GM21367 (cell line): ENCODE results near the gene TEAD1.

ENCODE experiments used
- ATAC-seq: cut with Tn5 transposase; IDR thresholded peaks from one replicate; pipeline ENCODE4 v1.9.1; 2021; ENCODE audit not compliant: unreplicated experiment

TEAD1 gene

DNA sequence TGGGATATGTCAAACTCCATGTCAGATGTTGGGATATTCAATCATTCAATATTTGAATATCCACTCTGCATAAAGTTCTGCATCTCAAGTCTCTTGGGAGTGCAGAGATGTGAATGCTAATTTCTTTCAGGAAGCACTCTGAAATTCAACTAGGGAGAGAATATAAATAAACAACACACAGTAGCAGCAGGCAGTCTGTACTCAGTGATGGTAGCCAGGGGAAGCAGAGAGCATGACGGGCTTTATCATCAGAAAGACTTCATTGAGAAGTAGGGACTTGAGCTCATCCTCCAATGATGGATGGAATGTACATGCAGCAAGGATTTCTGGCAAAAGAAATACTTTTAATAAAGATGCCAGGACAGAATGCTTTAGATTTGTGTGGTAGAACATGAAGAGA is 9.8 kb upstream of the TEAD1 start:
- no peak for ATAC-seq

DNA sequence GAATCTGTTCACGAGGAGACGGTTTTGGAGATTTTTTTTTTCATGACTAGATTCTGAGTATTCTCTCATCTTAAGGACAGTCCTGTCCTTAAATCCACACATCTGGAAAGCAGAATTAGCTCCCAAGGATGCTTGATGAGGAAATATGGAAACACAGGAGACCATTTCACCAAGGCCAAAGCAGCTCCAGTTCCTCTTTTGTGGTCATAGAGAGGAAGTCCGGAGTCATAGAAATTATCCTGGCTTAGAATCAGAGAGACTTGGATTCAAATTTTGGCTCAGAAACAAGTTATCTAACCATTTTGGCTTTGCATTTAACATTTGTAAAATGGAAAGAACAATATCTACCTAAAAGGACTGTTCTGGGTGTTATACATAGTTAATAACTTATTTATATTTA is 7.3 kb upstream of the TEAD1 start:
- ATAC-seq, result no peak

DNA sequence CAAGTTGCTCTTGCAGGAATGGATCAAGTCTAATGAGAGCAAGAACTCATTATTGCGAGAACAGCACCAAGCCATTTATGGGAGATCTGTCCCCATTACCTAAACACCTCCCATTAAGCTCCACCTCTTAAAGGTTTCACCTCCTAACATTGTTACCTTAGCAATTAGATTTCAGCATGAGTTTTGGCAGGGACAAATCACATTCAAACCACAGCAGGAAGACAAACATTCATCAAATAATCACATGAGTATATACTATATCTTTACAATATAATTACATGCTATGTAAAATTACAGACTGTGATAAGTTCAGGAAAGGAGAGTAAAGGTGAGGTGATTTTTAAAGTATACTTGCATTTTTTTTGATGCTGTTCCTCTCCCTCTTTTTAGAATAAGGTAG is 6.6 kb upstream of the TEAD1 start:
- ATAC-seq, result no peak

DNA sequence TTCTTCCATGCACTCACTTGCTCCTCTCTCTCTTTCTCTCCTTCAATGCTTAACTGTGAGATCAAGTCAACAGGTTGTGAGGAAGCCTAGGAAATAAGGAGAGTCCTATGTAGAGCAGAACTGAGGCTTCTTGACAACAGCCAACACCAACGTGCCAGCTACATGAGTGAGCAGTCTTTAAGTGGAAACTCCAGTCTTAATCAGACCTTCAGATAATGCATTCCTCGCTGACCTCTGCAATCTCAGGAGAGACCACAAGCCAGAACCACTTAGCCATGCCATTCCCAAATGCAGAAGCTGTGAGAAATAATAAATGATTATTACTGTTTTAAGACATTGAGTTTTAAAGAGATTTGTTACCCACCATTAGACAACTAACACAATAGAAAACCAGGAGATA is 6.1 kb upstream of the TEAD1 start:
- ATAC-seq, result no peak

DNA sequence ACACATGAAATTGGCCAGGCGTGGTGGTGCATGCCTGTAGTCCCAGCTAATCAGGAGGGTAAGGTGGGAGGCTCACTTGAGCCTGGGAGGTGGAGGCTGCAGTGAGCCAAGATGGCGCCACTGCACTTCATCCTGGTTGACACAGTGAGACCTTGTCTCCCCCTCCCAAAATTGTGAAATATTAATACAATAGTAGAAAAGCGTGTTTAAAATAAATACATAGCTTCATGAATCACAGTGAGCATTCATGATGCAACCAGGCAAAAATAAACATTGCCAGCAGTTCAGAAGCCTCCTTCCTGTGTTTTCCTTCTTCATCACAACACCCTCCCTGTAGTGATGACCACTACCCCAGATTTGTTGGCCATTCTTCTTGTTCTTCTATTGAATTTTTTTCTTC is 4.3 kb upstream of the TEAD1 start:
- no peak for ATAC-seq

DNA sequence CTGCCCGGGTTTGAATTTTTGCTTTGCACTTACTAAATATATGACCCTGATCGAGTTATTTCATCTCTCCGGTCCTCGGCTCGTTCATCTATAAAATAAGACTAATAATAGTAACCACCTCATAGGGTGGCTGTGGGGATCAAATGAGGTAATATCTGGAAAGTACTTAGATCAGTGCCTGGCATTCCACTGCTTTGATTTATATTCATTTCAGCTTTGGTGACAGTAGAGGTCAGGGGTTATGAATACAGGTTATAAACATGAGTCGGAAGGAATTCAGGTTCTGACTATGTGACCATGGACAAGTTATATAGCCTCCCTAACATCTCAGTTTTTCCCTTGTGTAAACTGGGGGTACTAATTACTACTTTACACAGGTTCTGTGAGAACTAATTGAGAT is 2.9 kb upstream of the TEAD1 start:
- ATAC-seq, result no peak

DNA sequence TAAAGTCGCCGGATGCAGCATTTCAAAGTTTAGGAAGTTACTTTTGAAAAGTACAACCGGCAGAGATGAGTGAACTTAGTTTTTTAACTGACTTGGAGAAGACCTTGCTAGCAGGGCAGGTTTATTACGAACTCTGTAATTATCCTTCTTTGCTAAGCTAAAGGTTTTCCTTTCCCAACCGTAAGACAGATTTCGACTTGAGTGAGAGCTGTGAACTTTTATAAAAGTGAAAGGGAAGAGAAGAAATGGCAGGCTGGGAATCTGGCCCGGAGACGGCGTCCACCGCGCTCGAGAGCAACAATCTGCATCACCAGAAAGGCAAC is 659 bp upstream of the TEAD1 start:
- no peak for ATAC-seq

DNA sequence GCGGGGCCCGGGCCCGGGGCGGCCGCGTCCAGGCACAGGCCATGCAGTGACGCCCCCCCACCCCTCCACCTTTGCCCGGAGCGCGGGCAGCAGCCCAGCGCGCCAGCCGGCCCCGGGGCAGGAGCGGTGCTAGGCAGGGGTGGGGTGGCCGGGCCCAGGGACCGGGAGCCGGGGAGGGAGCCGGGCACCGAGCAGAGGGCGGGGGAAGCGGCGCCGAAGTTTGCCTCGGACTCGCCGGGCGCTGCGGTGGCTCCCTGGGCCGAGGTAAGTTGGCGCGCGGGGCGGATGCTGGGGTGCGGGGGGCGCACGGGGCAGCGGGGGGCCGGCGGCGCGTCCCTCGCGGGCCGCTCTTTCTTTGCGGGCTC is 332 bp downstream of the TEAD1 start:
- no peak for ATAC-seq

DNA sequence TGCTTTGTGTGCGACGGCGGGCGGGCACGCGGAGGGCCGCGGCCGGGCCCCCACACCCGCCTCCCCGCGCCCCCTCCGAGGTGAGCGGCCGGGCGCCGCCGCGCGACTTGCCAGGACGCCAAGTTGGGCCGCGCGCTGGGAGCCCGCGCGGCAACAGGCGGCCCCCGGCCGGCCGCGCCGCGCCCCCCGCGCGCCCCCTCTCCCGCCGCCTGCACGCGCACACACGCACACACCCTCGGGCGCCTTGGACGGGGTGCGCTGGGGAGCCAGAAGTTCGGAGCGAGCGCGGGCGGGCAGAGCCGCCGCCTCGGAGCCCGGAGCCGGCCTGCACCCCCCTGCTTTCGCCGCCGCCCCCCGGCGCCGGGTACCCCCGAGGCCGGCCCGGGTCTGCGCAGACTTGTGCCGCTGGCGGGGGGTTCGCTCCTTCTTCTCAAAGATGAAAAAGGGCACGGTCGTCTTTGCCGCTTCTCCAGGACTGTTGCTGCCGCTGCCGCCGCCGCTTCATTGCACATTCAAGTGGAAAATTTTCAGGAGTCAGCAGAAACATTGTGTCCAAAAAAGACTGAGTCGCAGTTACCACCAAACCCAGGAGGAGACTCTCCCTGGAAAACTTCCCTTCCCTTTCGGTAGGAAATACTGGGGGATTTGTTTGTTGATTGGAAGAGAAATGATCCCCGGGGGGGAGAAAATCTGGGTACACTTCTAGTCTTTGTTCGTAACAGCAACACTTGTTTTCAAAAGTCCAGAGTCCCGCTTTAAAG is 895 bp downstream of the TEAD1 start:
- ATAC-seq, result no peak

DNA sequence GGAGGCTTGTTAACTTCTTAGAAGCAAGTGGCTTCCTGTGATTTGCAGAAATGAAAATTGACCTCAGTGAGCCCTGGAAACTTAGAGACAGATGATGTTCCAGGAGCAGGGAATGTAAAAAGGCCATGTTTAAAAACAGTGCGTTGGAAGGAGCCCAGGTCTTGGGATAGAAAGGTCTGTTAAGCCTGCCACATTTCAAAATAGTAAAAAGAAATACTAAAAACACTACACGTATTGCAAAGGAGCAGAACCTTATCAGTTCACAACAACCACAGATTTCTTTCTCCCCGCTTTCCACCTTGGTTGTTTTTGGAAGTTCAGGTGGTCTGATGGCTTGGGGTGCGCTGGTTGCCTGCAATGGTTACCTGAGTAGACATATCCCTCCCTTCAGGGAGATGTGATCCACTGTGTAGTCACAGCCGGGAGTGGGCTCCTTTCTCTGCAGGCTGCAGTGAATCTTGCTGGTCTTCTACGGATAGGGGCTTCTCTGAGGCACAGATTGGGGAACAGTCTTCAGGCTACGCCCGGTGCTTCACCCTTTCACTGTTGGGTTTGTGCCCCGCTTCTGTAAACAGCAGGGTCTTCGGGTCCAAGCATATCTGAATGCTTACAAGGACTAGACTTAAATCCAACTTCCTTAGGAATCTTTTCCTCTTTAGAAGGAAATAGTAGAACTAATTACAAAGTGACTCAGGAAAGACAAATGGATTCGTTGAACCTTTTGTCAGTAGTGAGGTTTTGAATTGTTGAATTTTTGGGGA is 1.9 kb downstream of the TEAD1 start:
- ATAC-seq, result no peak

DNA sequence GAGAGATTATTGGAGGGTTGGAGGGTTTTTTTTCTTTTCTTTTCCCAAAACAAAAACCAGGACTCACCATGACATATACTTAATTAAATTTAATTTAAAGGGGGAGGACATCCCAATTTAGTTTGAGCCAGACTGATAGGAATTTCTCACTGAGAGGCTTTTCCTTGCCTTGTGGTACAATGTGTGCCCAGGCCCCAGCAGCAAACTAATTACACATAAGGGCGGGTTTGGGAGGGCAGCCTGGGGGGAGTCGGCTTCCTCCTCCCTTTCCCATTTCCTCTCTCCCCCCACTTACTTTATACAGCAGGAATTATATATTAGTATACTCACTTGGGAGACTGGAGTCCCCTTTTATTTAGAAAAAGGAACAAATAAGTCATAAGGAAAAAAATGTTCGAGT is 2.9 kb downstream of the TEAD1 start:
- ATAC-seq, result no peak

DNA sequence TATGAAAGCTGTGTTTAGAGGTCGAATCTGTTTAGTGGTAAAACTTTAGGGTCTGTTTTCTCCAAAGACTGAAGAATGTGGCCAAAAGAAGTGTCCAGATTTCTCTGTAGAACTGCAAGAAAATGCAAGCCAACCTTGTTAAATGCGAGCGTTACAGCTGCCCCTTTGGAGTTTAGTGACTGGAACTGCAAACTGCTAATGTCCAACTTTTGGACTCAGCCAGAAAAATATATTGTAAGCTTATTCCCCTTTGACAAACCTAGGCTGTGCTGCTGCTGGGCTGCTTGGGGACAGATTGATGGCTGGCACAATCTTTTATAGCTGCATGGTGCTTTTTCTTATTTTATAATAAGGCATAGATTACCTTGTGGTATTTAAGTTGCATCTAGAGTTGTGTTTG is 3.9 kb downstream of the TEAD1 start:
- ATAC-seq, result no peak

DNA sequence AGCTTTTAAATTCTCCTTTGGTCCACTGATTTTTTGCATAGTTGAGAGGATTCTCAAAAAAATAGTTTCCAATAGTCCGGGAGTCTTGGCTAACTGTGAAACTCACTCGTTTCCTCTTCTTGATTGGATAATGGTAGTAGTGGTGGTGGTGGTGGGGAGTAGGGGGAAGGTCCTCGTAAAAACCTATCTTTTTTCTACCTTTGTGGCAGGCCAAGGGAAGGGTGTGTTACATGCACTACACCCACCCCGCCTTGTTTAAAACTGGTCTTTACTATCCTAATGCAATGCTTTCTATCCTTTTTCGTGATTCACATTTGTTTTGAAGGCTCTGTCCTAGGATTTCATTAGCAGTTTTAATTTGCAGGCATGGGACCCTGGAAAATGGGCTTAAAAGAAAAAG is 4.8 kb downstream of the TEAD1 start:
- ATAC-seq, result no peak

DNA sequence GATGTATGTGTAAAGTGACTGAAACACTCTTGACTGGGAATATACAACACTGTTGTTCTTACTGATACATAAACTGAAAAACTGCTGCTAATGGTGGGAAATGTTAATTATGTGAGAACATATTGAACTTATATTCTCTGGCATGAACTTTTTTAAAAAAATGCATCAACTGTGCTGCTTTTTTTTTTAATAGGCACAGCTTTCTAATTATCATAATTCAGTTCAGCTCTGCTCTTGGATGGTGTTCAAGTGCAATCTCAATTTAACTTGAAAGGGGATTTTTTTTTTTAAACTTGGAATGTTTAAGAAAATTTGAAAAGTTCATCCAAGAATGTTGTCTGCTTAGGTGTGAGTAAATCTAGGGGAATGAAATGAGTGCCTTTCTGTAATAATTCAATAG is 5.2 kb downstream of the TEAD1 start:
- no peak for ATAC-seq

DNA sequence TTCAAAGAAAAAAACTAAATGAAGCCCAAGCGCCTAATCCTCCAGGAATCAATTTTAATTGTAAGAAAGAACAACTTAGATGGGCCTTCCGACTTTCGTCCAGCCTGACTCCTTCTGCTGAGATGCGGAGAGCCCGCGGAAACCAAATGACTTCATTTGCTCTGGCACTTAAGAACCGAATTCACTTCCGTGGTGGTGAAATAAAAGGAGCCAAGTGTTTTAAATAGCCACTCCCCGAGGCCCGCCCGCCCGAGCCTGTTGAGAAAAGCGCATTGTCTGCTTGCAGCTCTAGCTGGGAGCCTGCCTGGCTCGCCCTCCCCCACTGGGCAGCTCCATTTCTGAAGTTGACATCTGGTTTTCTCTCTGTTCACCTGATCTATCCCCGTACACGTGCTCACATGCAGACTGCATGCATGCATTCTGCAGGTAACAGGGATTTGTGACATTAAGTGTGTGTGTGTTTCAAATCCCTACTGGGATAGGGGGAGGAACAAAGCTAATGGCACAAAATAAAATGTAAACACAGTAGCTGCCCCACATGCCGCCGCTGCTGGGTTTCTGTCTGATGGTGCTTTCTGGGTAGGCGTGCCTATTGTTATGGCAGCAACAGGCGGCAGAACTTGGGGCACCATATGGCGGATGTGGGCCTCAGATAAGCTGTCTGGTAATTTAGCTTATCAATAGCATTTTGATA is 6.2 kb downstream of the TEAD1 start:
- ATAC-seq, result no peak

DNA sequence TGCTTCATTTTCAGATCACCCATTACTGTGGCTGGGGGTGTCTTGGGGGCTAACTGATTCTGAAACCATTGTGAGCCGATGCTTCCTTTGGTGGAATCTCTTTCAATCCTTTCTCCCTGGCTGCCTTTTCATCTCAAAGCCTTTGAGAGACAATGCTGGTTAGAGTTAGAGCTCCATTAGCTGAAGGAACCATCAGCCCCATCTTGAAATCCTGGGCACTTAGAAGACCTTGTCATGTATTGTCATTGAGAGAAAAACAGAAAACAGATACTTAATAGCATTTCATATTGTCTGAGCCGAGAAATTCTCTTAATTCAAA is 6.7 kb downstream of the TEAD1 start:
- ATAC-seq, result no peak

DNA sequence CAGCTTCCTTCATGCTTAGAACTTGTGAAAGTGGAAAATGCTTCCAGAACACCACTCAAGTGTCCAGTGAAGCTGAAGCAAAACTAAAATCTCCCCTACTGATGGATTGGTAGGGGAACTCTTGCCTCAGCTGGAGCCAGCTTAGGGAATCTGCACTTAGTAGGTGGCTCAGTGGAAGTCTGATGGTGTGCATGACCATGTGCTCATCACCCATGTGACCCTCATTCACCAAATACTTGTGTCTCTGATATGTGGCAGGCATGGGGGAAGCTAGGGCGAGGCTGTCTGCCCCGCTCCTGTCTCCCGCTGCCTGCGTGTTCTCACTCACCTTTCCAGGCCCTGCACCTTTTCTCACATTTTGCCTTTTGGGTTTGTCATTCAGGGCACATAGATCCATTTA is 7.2 kb downstream of the TEAD1 start:
- ATAC-seq, result no peak

DNA sequence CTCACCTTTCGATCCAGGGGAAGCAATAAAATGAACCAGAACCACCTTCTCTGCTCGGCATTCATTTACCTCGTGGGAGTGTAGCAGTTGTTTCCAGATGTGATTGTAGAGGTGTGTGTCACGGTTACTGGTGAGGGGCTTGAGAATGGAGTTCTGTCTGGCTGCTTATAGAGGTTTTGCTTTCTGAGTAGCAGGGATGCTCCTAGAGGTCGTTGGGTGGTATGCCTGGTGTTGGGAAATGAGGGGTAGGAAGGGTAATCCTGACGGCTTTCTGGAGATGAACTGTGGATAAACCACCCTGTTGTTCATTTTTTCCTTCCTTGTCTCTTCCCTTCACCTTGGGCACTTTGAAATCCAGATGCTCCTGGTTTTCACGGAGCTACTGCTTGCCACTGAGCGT is 8.1 kb downstream of the TEAD1 start:
- no peak for ATAC-seq

DNA sequence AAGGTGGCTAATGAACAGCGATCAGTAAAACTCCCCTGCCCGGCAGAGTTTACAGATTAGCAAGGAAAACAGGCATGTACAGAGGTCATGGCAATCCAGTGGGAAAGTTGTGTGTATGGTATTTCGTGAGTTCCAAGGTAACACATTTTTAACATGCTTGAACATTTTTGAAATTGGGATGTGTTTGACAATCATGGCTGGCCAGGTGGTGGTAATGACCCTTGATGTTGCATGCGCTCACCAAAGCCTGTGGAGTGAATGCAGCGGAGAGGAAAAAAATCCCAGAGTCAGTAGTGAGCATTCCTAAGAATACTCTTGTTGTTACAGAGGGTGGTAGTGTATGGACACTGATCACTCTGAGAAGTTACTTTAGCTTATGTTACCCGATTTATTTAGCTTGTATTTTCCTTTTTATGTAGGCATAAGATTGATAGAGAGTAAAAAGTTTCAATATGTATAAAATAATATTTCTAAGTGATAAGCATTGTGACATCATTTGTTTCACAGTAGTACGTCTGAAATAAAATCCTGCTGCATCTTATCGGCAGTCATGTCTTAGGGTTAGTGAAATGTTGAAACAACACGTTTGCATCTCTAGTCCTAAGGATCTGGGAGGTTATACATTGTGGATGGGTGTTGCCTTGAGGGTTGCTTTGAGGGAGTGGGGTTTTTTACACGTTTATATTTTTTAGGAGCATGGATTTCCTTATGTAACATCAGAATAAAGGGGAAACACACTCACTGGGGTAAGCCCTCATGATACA is 8.7 kb downstream of the TEAD1 start:
- no peak for ATAC-seq

DNA sequence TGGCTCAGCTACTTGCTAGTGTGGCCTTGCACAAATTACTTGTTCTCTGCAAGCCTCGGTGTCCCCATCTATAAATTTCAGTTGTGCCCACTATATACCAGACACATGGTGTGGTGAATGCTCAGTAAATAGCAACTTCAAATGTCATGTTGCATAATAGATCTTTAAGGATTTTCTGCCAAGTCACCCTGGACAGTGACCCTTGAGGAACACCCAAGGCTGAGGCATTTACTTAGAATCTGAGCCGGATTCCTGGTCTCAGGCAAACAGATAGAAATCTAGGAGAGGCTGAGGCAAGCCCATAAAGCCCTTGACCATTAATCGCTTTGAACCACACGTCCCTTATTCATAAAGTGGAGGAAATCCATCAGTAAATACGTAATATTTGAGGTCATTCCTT is 9.7 kb downstream of the TEAD1 start:
- no peak for ATAC-seq

DNA sequence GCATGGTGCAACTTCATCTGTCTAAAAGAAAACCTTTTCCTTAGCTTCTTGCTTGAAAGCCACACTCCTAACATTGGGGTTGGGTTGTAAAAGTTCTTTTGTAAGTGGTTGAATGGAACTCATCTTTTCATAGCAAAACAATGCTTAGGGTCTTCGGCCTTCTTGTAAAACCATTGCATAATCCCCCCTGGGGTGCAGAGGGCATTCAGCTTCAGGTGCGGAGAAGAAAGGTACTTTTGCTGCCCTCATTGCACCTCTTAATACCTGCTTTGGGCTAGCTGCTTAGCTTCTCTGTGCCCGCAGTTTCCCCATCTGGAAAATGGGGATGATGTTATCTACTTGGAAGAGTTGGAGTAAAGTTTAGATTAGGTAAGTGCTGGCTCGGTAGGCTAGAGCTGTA is 10.1 kb downstream of the TEAD1 start:
- no peak for ATAC-seq

DNA sequence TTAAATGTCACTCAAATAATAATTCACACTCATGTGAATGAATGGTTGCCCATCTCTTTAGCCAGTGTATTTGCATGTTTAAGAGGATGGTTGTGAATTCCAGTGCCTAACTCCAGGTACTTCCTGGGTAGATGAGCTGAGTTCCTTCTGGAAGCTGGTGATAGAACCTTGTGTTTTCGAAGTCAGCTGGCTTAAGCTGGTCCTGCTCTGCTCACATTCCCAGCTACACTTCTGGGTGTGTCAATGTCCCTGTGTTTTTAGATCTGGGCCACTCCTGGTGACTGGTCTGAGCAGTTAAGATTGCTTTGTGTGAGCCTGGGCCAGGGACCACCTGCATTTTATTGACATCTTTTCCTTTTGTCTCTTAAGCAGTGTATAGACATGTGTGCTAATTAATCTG is 10.6 kb downstream of the TEAD1 start:
- ATAC-seq, result no peak
